Astrocyte of the hippocampus (primary cell): ENCODE measurements around the gene NT5DC3.

Experiments
- DNase-seq: peaks from one replicate; pipeline ENCODE4 v3.0.0; 2011; ENCODE audit warnings: low read depth, low spot score

The NT5DC3 gene

DNA sequence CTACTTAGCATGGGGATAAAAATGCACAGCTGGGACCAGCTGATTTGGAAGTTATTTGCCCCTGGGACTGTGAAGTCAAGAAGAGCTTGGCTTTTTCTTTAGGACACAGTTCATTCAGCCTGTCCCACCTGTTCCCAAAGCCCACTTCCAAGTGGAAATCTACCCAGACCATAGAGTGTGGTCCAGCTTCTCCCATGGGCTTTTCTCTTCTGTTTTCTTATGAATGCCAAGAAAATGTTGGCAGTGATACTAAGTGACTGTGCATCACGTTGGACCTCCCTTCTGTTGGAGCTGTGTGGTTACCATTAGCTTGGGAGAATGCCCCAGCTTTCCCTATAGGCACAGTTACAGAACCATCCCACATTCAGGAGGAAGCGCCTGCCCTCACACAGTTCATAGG lies 89.4 kb downstream of the NT5DC3 start:
- no peak for DNase-seq

DNA sequence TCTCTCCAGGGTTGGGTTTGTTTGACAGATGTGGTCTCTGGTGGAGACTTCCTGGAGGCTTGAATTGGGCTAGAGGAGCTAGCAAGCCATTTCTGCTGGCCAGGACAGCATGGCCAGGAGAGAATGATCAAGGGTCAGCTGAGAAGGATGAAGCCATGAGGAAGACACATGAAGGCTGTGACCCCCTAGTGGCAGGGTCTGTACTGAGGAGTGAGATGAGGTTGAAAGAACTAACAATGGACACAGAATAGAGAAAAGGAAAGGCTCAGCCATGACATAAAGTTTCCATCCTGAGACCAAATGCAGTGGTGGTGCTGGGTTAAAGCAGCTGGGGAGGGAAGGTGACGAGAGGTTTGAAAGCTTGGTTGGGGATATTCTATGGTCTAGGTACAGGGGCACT lies 89.9 kb downstream of the NT5DC3 start:
- no peak for DNase-seq

DNA sequence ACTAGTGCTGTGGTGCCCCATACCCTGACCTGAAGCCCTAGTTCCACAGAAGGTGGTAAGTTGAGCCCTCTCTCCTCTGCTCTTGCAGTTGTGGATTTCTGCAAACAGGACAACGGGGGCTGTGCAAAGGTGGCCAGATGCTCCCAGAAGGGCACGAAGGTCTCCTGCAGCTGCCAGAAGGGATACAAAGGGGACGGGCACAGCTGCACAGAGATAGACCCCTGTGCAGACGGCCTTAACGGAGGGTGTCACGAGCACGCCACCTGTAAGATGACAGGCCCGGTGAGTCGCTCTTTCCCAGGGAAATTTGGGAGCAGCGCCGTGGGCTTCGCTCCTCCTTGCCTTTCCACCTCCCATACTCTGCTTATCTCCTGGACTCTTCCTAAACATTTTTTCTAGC lies 92.2 kb downstream of the NT5DC3 start:
- DNase-seq: no peak

DNA sequence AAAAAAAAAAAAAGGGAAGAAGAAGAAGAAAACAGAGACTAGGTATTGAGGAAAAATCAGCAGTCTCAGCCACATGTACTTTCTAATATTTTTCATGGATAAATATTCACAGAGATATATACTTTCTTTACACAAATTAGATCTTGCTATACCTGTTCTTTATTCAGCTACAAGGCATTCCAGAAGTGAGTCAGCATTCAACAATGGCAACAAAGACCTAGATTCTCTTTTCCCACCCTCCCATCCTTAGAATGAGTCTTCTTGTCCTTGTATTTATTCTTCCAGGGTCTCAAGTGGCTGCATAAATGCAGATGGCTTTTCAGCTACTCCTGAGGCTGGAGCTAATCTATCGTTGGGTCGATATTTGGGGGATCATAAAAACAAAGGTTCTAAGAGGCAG lies 93.0 kb downstream of the NT5DC3 start:
- DNase-seq: no peak

DNA sequence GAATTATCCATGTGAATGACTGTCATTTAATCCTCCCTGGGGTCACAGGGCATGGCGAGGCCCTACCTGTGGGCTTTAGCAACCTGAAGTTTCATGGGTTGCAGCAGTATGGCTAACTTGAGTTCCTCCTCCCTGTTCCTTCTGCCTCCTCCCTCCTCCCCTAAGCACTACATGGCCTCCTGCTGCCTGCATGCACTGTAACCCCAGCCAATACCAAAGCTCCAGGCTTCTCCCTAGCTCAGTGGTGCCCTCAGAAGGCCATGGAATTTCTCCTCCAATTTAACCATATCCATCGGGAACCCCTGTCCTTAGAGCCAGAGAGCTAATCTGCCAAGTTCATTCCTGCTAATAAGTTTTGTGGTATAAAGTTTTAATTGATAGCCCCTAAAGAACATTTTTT lies 95.1 kb downstream of the NT5DC3 start:
- DNase-seq: no peak

DNA sequence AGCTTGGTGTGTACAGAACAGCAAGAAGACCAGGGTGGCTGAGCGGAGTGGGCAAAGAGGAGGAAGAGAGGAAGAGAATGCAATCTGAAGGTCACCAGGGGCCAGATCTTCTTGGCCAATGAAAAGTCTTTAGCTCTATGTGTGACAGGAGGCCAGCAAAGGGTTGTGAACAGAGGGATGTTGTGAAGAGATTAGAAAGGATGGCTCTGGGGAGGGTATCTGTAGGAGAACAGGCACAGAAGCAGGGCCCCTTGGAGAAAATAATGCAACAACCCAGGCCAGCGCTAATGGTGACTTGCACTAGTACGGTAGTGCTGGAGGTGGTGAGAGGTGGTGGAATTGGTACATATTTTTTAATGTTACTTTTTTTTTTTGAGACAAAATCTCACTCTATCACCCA lies 97.2 kb downstream of the NT5DC3 start:
- no peak for DNase-seq

DNA sequence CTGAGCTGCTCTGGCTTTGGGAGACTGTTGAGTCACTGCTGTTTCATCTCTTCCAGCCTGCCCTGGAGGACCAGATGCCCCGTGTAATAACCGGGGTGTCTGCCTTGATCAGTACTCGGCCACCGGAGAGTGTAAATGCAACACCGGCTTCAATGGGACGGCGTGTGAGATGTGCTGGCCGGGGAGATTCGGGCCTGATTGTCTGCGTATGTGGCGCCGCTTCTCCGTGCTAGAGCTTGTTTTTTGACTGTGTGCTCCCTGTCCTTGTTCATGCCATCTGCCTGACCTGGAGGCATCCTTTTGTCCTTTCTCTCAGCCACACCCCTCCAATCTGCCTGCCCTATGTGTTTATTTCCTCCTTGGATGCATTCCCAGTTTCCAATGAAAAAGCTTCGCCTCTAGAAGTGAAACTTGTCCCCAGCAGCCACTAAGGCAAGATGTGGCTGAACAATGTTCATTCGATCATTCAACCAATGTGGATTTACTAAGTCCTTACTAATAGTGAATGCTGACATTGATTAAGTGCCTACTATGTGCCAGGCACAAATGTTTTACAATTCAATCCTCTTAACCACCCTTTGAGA lies 98.6 kb downstream of the NT5DC3 start:
- peak; percentile 40 for DNase-seq

DNA sequence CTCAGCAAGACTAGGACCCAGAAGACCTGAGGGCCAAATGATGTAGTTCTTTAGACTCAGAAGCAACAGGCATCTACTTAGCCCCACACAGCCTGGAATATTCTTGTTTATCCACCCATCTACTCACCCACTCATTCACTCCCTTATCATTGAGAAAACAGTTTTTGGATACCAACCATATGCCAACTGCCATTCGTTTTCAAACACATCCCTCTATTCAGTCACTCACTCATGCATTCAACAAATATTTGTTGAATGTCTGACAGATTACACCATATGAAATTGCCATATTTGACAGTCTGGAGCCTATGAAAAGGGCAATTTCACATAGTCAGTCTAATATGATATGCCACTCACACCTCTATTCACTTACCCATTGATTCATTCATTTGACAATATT lies 103.2 kb downstream of the NT5DC3 start:
- no peak for DNase-seq

DNA sequence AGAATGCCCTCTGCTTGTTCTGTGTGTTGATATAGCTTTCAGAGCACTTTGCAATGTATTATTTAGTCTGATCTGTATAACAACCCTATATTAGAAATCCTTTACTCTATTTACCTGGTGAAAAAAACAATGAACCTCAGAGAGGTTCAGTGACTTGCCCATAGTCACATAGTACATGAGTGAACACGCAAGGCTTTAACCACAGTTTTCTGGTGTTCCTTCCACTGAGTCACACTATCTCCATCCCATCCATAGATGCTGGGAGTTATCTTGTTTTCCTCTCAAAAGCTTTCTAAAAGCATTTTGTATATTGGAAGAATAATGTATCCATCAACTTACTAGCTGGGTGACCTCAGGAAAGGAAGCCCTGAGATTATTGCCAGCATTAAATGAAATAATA lies 104.5 kb downstream of the NT5DC3 start:
- no peak for DNase-seq

DNA sequence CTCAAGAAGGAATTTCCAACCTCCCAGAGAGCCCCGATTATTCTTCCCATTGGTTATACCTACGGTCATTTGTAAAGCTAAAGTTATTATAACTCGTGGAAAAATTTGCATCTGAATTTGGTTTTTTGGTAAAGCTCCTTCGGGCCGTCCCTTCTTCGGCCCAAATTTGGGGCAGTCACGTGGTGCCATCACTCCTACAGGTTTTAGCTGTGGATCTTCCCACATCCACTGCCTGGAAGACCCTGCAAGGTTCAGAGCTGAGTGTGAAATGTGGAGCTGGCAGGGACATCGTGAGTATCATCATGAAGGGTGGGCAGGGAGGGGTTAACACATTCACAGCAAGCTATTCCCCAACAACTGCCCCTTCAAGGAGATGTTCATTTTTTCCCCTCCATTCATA lies 105.7 kb downstream of the NT5DC3 start:
- DNase-seq: no peak

DNA sequence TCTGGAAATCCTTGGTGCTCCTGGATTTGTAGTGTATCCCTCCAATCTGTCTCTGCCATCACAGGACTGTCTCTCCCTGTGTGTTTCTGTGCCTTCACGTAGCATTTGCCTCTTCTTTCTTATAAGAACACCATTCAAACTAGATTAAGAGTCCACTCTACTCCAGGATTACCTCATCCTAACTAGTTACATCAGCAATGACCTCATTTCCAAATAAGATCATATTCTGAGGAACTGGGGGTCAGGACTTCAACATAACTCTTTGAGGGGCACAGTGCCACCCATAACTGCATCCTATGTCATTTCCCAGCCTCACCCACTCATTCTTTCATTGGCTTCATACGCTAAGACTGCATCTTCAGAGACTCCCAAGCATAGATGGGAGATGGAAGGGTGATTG lies 106.2 kb downstream of the NT5DC3 start:
- DNase-seq: no peak

DNA sequence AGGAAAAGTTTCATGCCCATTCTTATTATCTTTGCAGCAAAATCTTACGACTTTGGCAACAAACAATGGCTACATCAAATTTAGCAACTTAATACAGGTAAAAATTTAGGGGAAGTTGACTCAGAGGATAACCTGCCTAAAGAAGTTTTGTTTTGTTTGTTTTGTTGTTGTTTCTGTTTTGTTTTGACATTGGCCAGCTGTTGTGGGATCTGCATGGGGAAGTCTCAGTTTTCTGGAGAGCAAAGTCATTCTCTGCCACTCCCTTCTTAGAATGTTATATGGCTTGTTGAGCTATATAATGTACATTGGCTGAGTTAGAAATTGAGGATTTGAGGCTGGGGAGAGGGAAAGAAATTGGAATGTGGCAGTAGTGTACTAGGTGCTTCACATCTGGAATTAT lies 109.5 kb downstream of the NT5DC3 start:
- DNase-seq: no peak

DNA sequence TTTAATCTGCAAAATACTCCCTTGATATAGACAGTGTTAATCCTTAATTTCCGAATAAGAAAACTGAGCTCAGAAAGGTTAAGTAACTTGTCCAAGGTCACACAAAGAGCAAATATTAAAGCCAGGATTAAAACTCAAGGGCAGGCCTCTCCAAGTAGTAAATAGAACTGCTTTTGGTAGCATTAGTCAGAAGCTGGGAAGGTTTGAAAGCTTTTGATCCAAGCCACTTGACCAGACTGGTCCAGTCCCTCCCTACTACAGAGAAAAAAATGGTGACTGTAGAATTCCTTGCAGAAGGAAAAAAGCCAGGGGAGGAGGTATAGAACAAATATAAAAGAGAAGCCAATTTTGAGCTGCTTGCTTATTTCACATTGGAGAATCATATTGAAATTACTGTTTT lies 111.5 kb downstream of the NT5DC3 start:
- peak; percentile 16 for DNase-seq

DNA sequence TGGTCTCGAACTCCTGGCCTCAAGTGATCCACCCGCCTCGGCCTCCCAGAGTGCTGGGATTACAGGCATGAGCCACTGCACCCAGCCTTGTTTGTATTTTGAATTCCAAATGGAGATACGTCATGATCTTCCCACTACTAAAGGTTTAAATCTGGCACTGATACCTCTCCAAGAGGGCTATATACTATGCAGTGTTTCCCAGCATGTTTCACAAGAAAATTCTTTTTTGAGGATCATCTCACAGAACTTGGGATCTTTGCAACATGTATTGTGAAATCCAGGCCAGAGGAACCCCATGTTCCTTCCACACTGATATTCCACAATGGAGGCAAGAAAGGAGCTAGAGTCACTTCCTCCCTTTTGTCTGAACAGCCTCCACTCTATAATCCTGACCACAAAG lies 112.7 kb downstream of the NT5DC3 start:
- DNase-seq: no peak

DNA sequence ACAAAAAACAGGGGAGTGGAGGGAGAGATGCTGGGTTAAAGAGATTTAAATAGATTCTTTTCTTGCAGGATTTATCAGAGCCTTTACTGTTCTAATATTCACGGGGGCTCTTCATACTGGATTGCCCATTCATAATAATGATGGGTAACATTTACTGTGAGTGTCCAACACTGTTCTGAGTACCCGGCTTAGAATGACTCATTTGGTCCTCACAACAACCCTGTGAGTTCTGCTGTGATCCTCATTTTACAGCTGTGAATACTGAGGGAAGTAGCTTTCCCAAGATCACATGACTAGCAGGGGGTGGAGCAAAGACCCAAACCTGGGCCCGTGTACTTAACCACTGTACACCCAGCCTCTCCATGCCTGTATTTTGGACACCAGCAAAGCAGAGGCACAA lies 113.4 kb downstream of the NT5DC3 start:
- DNase-seq: no peak

DNA sequence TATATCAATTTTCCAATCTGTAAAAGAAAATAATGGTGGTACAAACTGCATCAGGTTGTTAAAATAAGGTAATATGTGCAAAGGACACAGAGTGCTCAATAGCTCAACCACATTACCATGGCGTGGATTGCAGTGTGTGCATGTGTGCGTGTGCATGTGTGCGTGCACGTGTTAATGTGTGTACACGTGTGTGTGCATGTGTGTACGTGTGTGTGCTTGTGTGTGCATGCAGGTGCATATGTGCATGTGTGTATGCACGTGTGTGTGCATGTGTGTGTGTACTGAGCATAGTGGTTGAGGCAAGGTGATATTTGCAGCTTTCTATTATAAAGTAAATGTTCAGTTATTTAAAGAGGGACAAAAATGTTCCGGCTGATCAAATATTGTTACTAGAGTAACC lies 115.6 kb downstream of the NT5DC3 start:
- DNase-seq: no peak
